Omental fat pad (tissue), 4 donors: ENCODE measurements around the gene TRAPPC13. TPM values are rescaled to one million over a fixed set of nuclear protein-coding genes. Genes with fewer than 3 reads are reported as not detected.

Experiments used
- ATAC-seq: fragments of 150-250 bp; one replicate; pipeline ENCODE4 v1.9.1; 2016; ENCODE audit warnings: mild to moderate bottlenecking, moderate library complexity; ENCODE audit not compliant: low FRiP score
- DNase-seq: peaks from one replicate; pipeline ENCODE4 v3.0.0-alpha.2; 2019; ENCODE audit warnings: low spot score
- CTCF ChIP-seq, 3 donors: fragments of 450-650 bp; IDR thresholded peaks; one replicate each; pipeline ENCODE4 v1.5.1; 2016 to 2017; ENCODE audit warnings: antibody characterized with exemption in 3 of 3, mild to moderate bottlenecking in 3 of 3, moderate library complexity in 2 of 3
- total RNA-seq, 4 donors: library from RNA; depleted of rRNA; stranded (reverse); fragments of >200 nt; gene quantifications; one replicate each; pipeline ENCODE4 v1.1.0, GENCODE V29; 2016

TRAPPC13 gene
- total RNA-seq, 4 donors from 2014 or later = 10.2 to 16.1 (median 12.4) TPM

- ATAC-seq (no peak), DNase-seq (no peak)
- no peak for TF ChIP-seq CTCF (IDR thresholded peaks at IDR 0.05)
These were observed 1.3 kb upstream of the TRAPPC13 start for GRCh38 chr5:65623482-65623881.

- ATAC-seq (peak; percentile 100), DNase-seq (peak; percentile 55)
- TF ChIP-seq CTCF (IDR thresholded peaks at IDR 0.05) = no peak
These were observed 729 bp upstream of the TRAPPC13 start, which contains the start of gene TRIM23 for GRCh38 chr5:65624025-65624570. TRIM23 (minus strand) TSS chr5:65624333; CDS start chr5:65624274, 59 bp downstream.

GRCh38 chr5:65625743-65626142 lies 916 bp downstream of the TRAPPC13 start:
- ATAC-seq = no peak
- TF ChIP-seq CTCF (IDR thresholded peaks at IDR 0.05) = no peak

GRCh38 chr5:65630981-65631380 lies 6.2 kb downstream of the TRAPPC13 start:
- DNase-seq (no peak), ATAC-seq (no peak)
- no peak for TF ChIP-seq CTCF (IDR thresholded peaks at IDR 0.05)

More at GRCh38 chr5:65625743-65626142, 916 bp downstream of the TRAPPC13 start:
- DNase-seq = no peak

- no peak for TF ChIP-seq CTCF (IDR thresholded peaks at IDR 0.05)
These were observed 15.4 kb downstream of the TRAPPC13 start for GRCh38 chr5:65640240-65640639.

GRCh38 chr5:65646938-65647337 lies 22.1 kb downstream of the TRAPPC13 start:
- TF ChIP-seq CTCF (IDR thresholded peaks at IDR 0.05) = no peak
- ATAC-seq (no peak), DNase-seq (no peak)

More at GRCh38 chr5:65640240-65640639, 15.4 kb downstream of the TRAPPC13 start:
- DNase-seq (no peak), ATAC-seq (no peak)

GRCh38 chr5:65647941-65648340 lies 23.1 kb downstream of the TRAPPC13 start:
- DNase-seq (no peak), ATAC-seq (no peak)
- TF ChIP-seq CTCF (IDR thresholded peaks at IDR 0.05) = no peak
